SKM-1 treated with dmso at 0.1 percent for 144 hours (cell line): Measurements from ENCODE around the gene HMGB1.

Experiments
- DNase-seq: peaks from one replicate; lab custom pipeline; 2025; ENCODE audit not compliant: unreplicated experiment; lab: John Stamatoyannopoulos, UW

Gene HMGB1

GRCh38 chr13:30435911-30436451, 29.8 kb downstream of the HMGB1 start:
- no peak for DNase-seq

GRCh38 chr13:30431269-30431940, 34.3 kb downstream of the HMGB1 start:
- DNase-seq = no peak

GRCh38 chr13:30429721-30430694, 35.7 kb downstream of the HMGB1 start:
- no peak for DNase-seq

GRCh38 chr13:30429235-30429634, 36.5 kb downstream of the HMGB1 start:
- DNase-seq = no peak

GRCh38 chr13:30423891-30424290, 41.8 kb downstream of the HMGB1 start:
- DNase-seq = no peak

GRCh38 chr13:30422054-30422839, 43.5 kb downstream of the HMGB1 start, which contains the start of gene UBE2L5:
Gene UBE2L5, plus strand, starts transcription at chr13:30422493. Its CDS starts 5,498 bp downstream, at chr13:30427991.
- peak; percentile 57 for DNase-seq

GRCh38 chr13:30421093-30422053, 44.4 kb downstream of the HMGB1 start:
- DNase-seq = peak; percentile 73

- no peak for DNase-seq
Observed at GRCh38 chr13:30418717-30419459, 46.8 kb downstream of the HMGB1 start.

GRCh38 chr13:30418075-30418716, 47.5 kb downstream of the HMGB1 start:
- DNase-seq = no peak

- no peak for DNase-seq
Observed at GRCh38 chr13:30416471-30416870, 49.3 kb downstream of the HMGB1 start.

GRCh38 chr13:30415430-30416030, 50.2 kb downstream of the HMGB1 start:
- DNase-seq = no peak

- DNase-seq = peak; percentile 46
Observed at GRCh38 chr13:30413842-30414241, 51.9 kb downstream of the HMGB1 start.

GRCh38 chr13:30412346-30412745, 53.4 kb downstream of the HMGB1 start:
- DNase-seq = no peak

- no peak for DNase-seq
Observed at GRCh38 chr13:30410705-30411125, 55.0 kb downstream of the HMGB1 start.

GRCh38 chr13:30409886-30410704, 55.6 kb downstream of the HMGB1 start:
- no peak for DNase-seq

GRCh38 chr13:30408319-30409101, 57.2 kb downstream of the HMGB1 start:
- DNase-seq = peak; percentile 92
